DMS153 treated with DMSO at 0.1 percent for 48 hours (cell line): ENCODE measurements around the gene DSTN.

Experiments used
- DNase-seq: peaks from one replicate; lab custom pipeline; 2025; ENCODE audit not compliant: unreplicated experiment; lab: John Stamatoyannopoulos, UW

The DSTN gene

DNA sequence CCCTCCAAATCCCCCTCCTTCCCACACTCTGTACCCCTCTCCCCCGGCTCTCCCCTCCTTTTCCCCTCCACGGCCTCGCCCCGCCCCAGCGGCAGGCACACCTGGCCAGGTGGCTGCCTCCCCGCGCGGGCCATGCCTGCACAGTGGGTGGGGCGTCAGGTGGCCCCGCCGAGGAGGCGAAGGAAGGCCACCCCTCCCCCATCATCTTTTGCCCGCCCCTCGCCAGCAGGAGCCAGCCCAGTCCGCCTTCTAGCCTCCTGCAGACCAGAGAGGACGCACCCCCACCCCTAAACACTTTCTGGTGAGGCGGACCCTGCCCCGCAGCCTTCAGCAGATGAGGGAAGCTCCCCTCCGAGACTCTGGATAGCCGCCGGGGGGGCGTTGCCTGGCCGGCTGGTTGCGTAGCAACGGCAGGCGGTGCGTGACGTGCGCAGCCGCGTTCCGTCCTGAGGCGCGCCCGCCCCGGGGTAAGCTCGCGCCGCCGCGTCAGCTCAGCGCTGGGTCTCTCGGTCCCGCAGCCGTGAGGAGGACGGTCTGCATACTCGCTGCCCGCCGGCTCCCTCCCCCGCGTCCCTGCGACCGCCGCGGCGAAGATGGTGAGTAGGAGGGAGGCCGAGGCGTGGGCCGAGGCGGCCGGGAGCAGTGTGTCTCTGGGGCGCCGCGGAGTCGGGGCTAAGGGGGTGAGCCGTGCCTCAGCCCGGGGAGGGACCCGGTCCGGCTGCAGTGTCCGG is at the start of gene DSTN:
Gene DSTN, plus strand, starts transcription at position 460 of the 731 bp plus-strand sequence. Its CDS starts 134 bp downstream, at position 594.
- peak; percentile 85 for DNase-seq

DNA sequence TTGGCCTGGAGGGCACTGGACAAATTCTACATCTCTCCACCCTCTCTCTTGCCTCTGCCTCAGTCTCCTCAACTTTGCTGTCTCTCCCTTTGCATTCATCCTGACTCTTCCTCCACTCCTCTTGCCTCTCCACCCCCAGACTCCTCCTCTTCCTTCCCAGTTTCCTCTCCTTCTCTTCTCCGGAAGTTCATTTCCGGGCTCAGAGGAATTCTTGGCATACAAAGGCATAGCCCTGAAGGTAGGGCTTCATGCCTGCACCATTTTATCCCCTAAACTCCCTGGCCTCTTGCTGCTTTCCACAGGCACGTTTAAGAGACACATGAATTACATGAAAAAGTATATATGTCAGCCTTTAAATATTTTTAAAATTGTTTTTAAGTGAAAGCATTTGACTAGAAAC is 49.3 kb upstream of the DSTN start:
- DNase-seq, result no peak

DNA sequence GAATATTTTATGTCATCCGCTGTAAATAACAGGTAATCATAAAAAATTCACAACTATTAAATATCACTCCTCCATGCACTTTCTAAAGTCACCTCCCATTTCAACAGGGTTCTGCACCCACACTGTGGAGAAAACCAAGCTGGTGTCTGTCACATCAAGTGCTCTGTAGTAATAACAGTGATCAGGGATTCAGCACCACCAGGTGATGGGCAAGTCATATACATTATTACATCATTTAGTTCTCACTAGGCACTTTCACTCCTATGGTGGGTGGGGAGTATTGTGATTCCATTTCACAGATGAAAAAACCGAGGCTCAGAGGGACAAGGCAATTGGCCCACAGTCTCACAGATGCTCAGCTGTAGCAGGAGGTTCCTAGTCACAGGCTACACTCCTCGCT is 47.3 kb upstream of the DSTN start:
- DNase-seq, result no peak

DNA sequence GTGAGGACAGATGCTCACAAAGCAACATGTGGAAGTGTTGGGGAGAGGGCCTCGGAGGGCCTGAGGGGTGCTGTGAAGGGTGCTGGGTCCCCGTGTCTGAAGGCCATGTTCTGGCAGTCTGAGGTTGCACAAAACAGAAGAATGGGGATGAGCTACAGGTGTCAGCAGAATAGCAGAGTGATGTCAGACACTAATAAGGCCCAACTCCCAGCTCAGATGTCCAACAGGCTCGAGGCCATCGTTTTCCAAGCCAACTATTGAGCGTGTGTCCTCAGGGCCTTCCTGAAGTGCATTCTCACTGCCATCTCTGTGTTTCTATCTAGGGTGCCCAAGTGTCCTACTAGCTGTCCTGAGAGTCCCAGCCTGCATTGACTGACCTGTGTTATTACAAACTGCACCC is 46.5 kb upstream of the DSTN start:
- no peak for DNase-seq

DNA sequence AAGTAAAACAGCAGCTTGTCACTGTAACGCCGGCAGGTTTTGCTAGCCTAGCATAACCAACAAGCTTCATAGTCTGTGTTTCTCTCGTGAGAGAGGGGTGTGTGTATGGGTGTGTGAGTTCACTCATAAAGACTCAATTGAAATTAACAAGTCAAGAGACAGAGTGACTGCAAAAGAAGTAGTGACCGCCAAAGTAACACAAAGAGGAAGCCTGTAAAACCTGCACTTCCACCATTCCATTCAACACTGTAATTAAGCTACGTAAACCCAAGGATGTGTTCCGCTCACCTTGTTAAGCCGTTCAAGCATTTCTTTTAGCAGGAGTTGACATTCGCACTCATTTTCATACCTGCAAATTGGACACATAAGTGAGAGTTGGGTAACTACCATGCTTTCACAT is 45.3 kb upstream of the DSTN start:
- DNase-seq, result no peak

DNA sequence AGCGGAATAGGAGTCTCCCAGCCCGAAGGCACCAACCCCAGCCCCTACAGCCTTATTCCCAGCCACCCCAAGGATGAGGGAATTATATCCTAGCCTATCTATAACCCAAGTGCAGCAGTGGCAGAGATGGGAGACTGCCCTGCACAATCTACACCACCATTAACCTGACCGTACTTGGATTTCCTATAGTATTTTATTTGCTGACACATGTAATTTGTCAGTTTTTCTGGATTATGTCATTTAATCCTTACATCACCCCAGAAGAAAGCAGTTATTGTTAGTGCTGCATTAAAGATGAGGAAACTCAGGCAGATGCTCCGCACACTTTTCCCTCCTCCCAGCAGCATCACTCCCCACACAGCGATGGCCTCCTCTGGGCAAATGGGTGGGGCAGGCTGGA is 44.7 kb upstream of the DSTN start:
- no peak for DNase-seq

DNA sequence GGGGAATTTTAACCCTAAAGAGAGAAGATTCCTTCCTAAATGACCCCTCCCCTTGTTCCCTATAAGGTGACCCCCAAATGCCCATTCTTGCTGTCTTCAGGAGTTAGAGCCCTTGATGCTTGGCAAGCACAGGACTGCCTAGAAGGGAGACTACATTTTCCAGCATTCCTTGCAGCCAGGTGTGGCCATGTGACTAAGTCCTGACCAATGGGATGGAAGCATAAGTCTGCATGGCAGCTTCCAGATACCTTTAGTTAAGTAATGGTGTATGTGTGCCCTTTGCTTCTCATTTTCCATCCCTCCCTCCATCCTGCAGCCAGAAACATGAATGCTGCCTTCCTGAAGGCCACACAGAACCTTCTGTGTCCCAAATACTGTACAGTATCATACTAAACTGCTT is 44.2 kb upstream of the DSTN start:
- DNase-seq, result peak; percentile 31

DNA sequence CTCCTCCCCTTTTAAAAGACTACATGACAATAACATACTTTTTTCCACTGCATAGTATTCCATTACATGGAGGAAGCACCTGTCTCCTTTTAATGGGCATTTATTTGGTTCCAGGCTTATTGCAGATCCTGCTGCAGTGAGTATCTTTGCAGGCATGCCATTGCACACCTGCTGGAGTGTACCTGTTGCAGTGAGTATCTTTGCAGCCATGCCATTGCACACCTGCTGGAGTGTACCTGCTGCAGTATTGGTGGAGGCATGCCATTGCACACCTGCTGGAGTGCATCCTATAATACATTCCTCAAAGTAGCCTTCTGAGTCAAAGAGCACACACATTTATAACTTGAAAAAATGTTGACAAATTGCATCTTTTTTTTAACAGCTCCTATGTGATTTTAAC is 40.3 kb upstream of the DSTN start:
- no peak for DNase-seq

DNA sequence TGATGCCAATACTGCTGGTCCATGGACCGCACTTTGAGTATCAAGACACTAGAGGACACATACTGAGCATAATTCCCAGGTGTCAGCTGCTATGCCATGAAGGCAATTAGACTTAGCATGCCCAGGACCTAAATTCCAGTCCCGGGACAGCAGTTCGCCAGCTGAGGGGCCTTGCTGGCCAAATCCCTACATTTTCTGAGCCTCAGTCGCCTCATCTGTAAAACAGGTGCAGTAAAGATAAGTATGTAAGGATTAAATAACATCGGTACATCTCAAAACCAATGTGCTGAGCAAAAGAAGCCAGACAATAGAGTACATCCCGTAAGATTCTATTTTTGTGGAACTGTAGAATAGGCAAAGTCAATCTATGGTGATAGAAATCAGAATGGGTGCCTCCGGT is 39.7 kb upstream of the DSTN start:
- no peak for DNase-seq

DNA sequence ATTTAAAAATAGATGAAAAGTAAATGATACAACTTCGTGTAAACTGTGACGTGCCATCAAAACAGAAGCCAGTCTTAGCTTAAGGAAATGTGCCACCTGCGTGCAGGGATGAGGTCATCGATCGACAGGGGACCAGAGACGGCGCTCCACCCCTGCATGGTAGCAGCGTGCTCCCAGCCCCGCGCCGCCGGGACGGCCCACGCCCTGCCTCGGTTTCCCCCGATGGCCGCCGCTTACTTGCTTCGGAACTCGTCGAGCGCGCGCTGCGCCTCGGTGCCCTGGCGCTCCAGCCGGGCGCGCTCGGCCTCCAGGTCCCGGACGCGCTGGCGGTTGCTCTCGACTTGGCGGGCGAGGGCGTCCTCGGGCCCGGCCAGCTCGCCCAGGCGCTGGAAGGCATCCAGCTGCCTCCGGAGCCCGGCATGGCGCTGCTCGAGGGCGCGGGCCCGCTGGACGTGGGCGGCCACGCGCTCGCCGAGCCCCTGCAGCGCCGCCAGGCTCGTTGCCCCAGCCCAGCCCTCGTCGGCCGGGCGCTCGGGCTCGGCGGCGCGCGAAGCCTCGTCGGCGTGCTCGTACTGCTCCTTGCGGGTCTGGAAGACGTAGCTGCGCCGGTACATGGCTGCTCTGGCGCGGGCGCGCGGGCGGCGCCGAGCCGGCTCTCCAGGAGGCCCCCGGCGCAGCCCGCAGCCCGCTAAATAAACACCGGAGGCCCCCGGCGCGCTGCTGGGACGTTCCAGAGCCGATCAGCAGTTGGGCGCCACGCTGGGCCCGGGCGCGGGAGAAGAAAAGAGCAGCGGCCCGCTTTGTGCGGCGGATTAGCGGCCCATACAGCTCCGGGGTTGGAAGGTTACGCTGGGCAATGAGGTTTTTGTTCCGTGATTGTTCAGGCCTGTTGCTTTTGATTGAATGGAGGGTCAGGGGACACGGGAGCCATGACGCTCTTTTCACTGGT is 38.9 kb upstream of the DSTN start, which contains the start of gene BFSP1:
Gene BFSP1, minus strand, starts transcription at position 664 of the 949 bp plus-strand sequence. Its CDS starts 50 bp downstream, at position 614.
- DNase-seq, result peak; percentile 44

DNA sequence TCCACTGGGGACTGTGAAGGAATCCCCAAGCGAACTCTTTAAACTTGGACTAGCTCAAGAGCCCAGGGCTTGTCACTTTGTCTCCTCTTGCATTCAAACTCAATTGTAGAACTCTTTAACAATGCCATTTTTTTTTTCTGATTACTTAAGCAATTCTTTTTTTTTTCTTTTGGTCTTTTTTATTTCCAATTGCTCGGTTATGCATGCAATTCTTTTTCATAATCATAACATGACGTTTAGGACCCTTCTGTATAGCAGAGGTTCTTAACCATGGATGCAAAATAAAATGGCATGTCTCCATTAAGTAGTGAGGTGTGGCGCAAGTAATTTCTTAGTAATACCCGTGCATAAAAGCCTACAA is 38.2 kb upstream of the DSTN start:
- no peak for DNase-seq

DNA sequence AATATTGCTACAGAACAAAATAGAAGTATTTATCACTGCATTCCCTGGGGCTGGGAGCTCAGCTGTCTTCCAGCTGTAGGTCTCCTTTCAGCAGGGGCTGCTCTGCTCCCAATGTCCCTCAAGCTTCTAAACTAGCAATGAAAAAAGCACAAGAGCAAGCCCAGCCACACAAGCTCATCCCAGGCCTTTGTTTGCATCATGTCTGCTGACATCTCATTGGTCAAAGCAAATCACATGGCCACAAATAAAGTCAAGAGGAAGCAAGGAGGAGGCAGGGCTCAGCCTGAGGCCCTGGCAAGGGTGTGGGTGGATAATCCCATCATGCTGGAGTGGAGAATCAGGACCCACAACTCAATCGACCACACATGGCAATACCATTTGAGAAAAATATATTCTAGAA is 36.5 kb upstream of the DSTN start:
- no peak for DNase-seq

DNA sequence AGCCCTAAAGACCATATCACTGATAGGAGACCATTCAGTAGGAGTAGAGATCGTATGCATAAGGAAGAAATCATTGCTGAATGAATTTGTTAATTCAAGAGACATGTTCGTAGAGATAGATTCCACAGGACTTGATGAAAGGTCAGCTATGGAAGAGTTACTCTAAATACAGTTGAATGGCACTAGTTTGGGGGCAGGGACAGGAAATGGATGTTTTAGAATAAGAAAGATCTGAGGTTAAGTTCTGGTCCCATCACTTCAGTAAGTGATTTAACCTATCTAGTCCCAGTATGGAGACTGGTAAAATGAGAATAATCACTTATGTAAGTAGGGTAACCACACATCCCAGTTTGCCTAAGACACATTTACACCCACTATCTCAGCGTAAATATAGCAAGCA is 35.8 kb upstream of the DSTN start:
- no peak for DNase-seq

DNA sequence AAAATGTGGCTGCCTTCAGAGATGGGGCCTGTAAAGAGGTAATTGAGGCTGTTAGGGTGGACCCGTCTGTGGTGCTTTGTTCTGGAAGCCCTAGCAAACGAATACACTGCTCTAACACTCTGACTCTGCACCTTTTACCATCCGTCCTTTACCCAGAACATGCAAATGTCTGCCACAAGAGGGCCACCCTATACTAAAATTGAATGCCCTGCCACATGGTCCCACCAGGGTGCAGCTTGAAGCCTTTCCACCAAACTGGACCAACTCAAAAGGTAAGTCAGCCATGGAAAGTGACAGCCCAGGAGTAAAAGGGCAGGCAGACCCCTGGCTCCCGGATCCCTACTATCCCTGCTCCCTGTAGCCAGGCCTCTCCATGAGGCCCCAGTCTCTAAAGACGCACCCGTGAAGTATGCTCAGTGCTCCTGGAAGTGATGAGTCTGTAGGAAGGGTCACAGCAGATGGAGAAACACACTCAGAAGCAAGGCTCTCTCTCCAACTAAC is 32.9 kb upstream of the DSTN start:
- peak; percentile 60 for DNase-seq

DNA sequence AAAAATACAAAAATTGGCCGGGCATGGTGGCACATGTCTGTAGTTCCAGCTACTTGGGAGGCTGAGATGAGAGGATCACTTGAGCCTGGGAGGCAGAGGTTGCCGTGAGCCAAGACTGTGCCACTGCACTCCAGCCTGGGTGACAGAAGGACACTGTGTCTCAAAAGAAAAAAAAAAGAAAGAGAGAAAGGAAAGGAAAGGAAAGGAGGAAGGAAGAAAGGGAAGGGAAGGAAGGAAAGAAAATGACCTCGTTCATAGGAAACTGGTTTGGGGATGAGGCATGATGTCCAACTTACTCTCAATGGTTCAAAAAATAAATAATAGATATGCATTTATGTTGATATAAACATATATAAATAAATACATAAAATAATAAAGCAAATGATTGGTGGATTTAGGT is 31.9 kb upstream of the DSTN start:
- DNase-seq, result no peak

DNA sequence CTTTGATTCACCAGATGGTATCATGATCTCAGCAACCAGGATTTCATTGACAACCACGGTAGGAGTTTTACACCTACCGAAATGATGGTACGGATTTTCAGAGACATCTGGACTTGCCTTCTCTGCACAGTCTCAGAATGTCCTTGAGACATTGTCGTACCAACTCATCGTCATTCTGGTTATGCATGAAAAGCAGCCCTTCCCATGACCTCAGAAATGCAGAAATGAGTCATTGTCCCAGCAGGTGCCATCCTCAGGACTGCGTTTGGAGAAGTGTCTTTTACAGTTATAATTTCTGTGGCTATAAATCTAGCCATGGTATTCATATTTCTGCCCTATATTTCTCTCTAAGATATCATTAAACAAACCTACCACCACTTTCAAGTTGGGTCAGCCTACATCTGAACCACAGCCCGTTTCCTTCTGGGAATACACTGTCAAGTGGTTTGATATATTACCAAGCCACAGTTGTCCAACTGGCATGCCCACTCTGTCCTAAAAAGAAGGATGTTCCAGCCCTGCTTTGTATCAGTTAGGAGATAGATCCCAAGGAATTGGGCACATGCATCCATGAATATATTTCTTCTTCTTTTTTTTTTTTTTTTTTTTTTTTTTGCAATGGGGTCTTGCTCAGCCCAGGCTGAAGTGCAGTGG is 31.2 kb upstream of the DSTN start:
- no peak for DNase-seq

DNA sequence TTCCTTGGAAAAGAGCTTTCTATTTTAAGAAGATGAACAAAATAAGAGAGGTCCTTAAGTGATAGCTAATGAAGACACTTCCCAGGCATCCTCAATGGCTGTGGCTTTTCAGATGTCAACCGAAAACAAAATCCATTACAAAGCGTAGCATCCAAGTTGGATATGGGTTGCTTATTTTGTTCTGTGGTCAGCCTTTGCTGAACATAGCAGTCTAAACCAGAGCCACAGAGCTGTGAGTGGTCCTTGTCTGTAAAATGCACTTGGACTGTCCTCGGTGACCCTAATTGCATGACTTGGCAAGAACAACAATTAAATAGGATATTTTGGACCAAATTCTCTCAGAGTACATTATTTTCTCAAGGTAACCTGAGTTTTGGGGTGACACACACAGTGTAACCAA is 28.3 kb upstream of the DSTN start:
- DNase-seq, result no peak

DNA sequence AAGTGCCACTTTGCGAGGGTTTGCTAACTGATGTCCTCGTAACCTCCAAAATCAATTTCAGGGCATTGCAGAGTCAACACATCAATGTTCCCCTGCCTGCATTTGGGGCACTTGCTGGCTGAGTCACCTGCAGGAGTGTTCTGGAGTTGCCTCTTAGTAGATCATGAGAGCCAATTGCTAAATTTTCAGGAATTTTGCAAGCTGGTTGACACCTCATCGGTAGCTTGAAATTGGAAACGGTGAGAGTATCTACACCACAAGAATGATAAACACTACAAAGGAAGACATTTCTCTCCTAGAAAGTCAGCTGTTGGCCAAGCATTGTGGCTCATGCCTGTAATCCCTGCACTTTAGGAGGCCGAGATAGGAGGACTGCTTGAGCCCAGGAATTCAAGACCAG is 27.9 kb upstream of the DSTN start:
- DNase-seq, result no peak

DNA sequence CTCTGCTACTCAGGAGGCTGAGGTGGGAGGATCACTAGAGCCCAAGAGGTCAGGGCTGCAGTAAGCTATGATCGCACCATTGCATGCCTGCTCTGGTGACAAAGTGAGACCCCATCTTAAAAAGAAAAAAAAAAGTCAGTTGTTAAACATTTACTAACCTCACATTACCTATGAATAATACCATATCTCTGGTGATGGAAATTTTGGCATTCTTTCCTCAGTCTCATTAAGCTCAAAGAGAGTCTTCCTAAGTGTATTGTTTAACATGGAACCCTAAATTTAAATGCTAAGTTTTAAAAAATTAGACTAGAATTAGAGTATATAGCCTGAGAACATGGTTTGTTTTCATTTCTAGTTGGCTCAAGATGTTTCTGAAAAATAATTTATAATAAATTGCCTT is 27.4 kb upstream of the DSTN start:
- no peak for DNase-seq

DNA sequence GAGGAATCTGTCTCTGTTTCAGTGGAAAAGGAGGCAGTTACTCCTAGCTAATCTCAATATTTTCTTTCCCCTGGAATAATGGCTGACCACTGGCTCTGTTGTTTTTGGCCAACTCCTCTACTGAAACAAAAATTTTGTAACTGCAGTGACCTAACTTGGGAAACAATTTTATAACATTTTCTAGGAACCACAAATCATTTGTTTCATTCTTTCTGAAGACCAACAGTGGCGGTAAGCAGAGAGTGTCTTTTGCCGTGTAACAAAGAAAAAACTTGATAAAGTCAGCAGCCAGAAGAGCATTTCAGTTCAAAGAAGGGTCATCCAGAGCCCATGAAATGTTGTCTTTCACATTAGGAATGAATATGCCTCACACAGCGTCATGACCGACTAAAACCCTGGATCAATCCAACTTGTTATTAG is 26.9 kb upstream of the DSTN start:
- DNase-seq, result no peak

DNA sequence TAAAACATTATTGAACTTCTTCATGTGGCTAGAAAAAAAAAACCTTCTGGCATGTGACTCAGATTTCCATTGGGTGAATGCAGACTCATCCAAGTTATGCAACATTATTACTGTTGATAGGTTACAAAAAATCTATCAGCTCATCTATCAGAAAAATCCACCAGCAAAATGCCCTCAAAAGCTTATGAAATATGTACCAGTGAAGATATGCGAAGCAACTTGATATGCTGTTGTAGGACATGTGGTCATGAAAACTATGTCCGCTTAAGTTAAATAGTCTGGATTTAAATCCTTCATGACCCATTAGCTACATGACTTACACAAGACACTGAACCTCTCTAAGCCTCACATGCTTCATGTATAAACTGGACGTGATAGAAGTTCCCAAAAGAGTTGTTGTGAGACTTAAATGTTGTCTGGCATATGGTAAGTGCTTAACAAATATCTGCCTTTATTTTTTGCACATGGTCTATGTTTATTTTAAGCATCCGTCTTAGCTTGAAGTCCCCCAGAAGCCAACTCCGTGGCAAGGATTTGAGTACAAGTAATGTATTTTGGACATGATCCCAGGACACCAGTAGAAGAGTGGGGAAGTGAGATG is 26.2 kb upstream of the DSTN start:
- DNase-seq, result no peak
